Transverse colon (tissue), 3 donors: ENCODE measurements around the gene RPTOR.

ENCODE experiments used
- EP300 ChIP-seq: sonication (generic); formaldehyde crosslinking; IDR thresholded peaks from one replicate; pipeline ENCODE4 v1.6.1; 2017; ENCODE audit warnings: antibody characterized with exemption, low read depth
- POLR2A ChIP-seq: fragments of 450-650 bp; IDR thresholded peaks from one replicate; pipeline ENCODE4 v1.6.1; 2016; ENCODE audit warnings: antibody characterized with exemption, mild to moderate bottlenecking, moderate library complexity
- TF ChIP-seq, protein P1 (sequence below), 5 experiments: fragments of 200-600 bp in 3 of 5; fragments of 450-650 bp in 2 of 5; sonication (generic) in 3 of 5; IDR thresholded peaks; 1 replicate in 2 of 5; 2 replicates in 3 of 5; pipeline ENCODE4 v1.5.1; 2016 to 2017; ENCODE audit warnings: antibody characterized with exemption in 5 of 5, inconsistent platforms in 3 of 5, mild to moderate bottlenecking in 2 of 5, moderate library complexity in 1 of 5

DNA sequence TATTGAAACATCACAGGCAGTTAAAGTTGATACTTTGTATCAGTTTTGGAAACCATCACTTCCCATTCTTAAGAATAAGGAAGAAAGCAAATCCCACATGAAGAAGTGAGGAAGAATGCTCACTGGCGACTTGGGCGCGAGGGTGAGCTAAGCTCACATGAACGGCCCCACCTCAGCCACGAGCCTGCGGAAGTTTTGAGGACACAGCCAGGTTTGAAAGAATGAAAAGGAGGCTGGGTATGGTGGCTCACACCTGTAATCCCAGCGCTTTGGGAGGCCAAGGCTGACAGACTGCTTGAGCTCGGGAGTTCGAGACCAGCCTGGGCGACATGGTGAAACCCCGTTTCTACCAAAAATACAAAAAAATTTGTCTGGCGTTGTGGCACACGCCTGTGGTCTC lies 336.7 kb downstream of the RPTOR start:
- TF ChIP-seq, protein P1, sequence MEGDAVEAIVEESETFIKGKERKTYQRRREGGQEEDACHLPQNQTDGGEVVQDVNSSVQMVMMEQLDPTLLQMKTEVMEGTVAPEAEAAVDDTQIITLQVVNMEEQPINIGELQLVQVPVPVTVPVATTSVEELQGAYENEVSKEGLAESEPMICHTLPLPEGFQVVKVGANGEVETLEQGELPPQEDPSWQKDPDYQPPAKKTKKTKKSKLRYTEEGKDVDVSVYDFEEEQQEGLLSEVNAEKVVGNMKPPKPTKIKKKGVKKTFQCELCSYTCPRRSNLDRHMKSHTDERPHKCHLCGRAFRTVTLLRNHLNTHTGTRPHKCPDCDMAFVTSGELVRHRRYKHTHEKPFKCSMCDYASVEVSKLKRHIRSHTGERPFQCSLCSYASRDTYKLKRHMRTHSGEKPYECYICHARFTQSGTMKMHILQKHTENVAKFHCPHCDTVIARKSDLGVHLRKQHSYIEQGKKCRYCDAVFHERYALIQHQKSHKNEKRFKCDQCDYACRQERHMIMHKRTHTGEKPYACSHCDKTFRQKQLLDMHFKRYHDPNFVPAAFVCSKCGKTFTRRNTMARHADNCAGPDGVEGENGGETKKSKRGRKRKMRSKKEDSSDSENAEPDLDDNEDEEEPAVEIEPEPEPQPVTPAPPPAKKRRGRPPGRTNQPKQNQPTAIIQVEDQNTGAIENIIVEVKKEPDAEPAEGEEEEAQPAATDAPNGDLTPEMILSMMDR (IDR thresholded peaks at IDR 0.05) = no peak
- TF ChIP-seq POLR2A (no peak), EP300 (no peak)
